Esophagus muscularis mucosa (tissue), 4 donors: ENCODE results near the gene OR2V2.

Source experiments
- EP300 ChIP-seq: sonication (generic); formaldehyde crosslinking; IDR thresholded peaks from one replicate; pipeline ENCODE4 v1.6.1; 2017; ENCODE audit warnings: antibody characterized with exemption
- POLR2A ChIP-seq: fragments of 450-650 bp; IDR thresholded peaks from one replicate; pipeline ENCODE4 v1.6.1; 2017; ENCODE audit warnings: antibody characterized with exemption, moderate library complexity, mild to moderate bottlenecking, low read depth
- TF ChIP-seq, protein P1 (sequence below), 3 experiments: fragments of 200-600 bp in 2 of 3; fragments of 450-650 bp in 1 of 3; sonication (generic) in 2 of 3; IDR thresholded peaks; one replicate each; pipeline ENCODE4 v1.5.1; 2017 to 2019; ENCODE audit warnings: antibody characterized with exemption in 3 of 3, mild to moderate bottlenecking in 2 of 3, moderate library complexity in 1 of 3

DNA sequence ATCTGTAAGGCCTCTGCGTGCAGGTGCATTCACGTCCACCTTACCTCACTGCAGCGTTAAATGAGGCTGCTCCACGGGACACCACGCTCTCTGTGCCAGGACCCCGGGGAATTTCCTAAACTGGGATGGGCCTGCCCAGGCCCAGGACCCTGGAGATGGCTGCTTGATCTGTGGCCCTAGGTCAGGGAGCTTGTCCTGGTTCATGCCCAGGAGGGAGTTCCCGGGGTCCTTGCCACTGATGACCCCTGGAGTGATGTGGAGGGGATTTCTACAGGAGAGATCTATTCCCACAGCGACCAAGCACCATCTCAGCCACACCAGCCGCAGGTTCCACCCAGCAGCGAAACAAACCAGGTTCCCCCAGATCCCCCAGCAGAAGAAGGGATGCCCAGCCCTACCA is 19.9 kb upstream of the OR2V2 start:
- TF ChIP-seq EP300: no peak
- TF ChIP-seq, protein P1, sequence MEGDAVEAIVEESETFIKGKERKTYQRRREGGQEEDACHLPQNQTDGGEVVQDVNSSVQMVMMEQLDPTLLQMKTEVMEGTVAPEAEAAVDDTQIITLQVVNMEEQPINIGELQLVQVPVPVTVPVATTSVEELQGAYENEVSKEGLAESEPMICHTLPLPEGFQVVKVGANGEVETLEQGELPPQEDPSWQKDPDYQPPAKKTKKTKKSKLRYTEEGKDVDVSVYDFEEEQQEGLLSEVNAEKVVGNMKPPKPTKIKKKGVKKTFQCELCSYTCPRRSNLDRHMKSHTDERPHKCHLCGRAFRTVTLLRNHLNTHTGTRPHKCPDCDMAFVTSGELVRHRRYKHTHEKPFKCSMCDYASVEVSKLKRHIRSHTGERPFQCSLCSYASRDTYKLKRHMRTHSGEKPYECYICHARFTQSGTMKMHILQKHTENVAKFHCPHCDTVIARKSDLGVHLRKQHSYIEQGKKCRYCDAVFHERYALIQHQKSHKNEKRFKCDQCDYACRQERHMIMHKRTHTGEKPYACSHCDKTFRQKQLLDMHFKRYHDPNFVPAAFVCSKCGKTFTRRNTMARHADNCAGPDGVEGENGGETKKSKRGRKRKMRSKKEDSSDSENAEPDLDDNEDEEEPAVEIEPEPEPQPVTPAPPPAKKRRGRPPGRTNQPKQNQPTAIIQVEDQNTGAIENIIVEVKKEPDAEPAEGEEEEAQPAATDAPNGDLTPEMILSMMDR (IDR thresholded peaks at IDR 0.05): no peak
- no peak for TF ChIP-seq POLR2A
